ENCODE data around the gene DENND4A. TPM values are rescaled to one million over a fixed set of nuclear protein-coding genes. Genes with fewer than 3 reads are reported as not detected.
"Not testable (repeated sequence)": the region's sequence is repeated elsewhere in the genome, so short reads cannot be mapped to it uniquely, and the experiment has no call there.

The DENND4A gene
- total RNA-seq, 1 experiment from 2014 or later: 14.4 TPM

- H3K27ac ChIP-seq (ENCODE audit: low read length); H3K4me1 ChIP-seq (ENCODE audit: control insufficient read depth, insufficient read depth, low read length); ATAC-seq; CTCF ChIA-PET; in situ Hi-C loops (cut with HindIII; ENCODE audit: low pct_unique_long_range_greater_than_20kb, low sequenced_read_pairs); intact Hi-C loops (cut with micrococcal nuclease; ENCODE audit: unreplicated experiment); BruUV-seq (replicated peaks); H3K4me3 ChIP-seq (ENCODE audit: low read depth in 2 of 2, low read length in 2 of 2); H3K27me3 ChIP-seq (ENCODE audit: control insufficient read depth, insufficient read depth, low read length); H3K36me3 ChIP-seq (ENCODE audit: control insufficient read depth, insufficient read depth, low read length); H3K9me3 ChIP-seq (ENCODE audit: control insufficient read depth, insufficient read depth, low read depth, low read length); DNase-seq (ENCODE audit: low read depth, low spot score): not testable (repeated sequence)
- POLR2A ChIA-PET: interaction anchor here (0.5 kb wide), 1 partner anchor 45 kb away, joined by 6 read pairs; no protein-coding TSS in a partner anchor
These were observed 22.2 kb upstream of the DENND4A start for GRCh38 chr15:65814271-65814670.

- H3K9me3 ChIP-seq (ENCODE audit: control insufficient read depth, insufficient read depth, low read depth, low read length): no peaks in the 10 kb centered on the region
- ATAC-seq (no peak), DNase-seq (ENCODE audit: low read depth, low spot score) (no peak)
- TF ChIP-seq SIN3A (IDR thresholded peaks at IDR 0.05; ENCODE audit: borderline replicate concordance, insufficient read depth, low read depth, low read length) (no peak), POLR2AphosphoS5 (IDR thresholded peaks at IDR 0.05; ENCODE audit: low read depth, low read length) (no peak), CTCF (IDR thresholded peaks at IDR 0.05) (no peak)
- no peaks in the 10 kb centered on the region for H3K27me3 ChIP-seq (ENCODE audit: control insufficient read depth, insufficient read depth, low read length)
- in situ Hi-C loops (cut with HindIII; ENCODE audit: low pct_unique_long_range_greater_than_20kb, low sequenced_read_pairs) (no loop called here), intact Hi-C loops (cut with micrococcal nuclease; ENCODE audit: unreplicated experiment) (no loop called here)
- H3K27ac ChIP-seq (ENCODE audit: low read length): no peak overlapping the region
- CTCF ChIA-PET: interaction anchor here (0.6 to 0.7 kb wide), 2 partner anchors 10 to 20 kb away, joined by 3 to 5 read pairs; no protein-coding TSS in a partner anchor
- H3K36me3 ChIP-seq (ENCODE audit: control insufficient read depth, insufficient read depth, low read length): no peaks in the 10 kb centered on the region
- POLR2A ChIA-PET: interaction anchor here (0.6 kb wide), 2 partner anchors 16 to 105 kb away, joined by 3 to 6 read pairs; no protein-coding TSS in a partner anchor
- H3K4me3 ChIP-seq (ENCODE audit: low read depth in 2 of 2, low read length in 2 of 2): no peak overlapping the region
- no TSS peak for BruUV-seq (replicated peaks)
- no peaks in the 10 kb centered on the region for H3K4me1 ChIP-seq (ENCODE audit: control insufficient read depth, insufficient read depth, low read length)
These were observed 20.8 kb upstream of the DENND4A start for GRCh38 chr15:65812916-65813315.

GRCh38 chr15:65812467-65812866 lies 20.4 kb upstream of the DENND4A start:
- ChIA-PET CTCF (interaction anchor here (0.6 to 0.7 kb wide), 2 partner anchors 11 to 20 kb away, joined by 3 to 5 read pairs; no protein-coding TSS in a partner anchor), POLR2A (interaction anchor here (0.6 kb wide), 1 partner anchor 17 kb away, joined by 6 read pairs; no protein-coding TSS in a partner anchor)
- intact Hi-C loops (cut with micrococcal nuclease; ENCODE audit: unreplicated experiment) (no loop called here), in situ Hi-C loops (cut with HindIII; ENCODE audit: low pct_unique_long_range_greater_than_20kb, low sequenced_read_pairs) (no loop called here)
- H3K9me3 ChIP-seq (ENCODE audit: control insufficient read depth, insufficient read depth, low read depth, low read length): no peaks in the 10 kb centered on the region
- TF ChIP-seq CTCF (IDR thresholded peaks at IDR 0.05) (no peak), TCF7L2 (IDR thresholded peaks at IDR 0.05; ENCODE audit: low read depth, low read length) (no peak)
- no peaks in the 10 kb centered on the region for H3K36me3 ChIP-seq (ENCODE audit: control insufficient read depth, insufficient read depth, low read length)
- DNase-seq (ENCODE audit: low read depth, low spot score): no peak
- no peak for ATAC-seq
- H3K27me3 ChIP-seq (ENCODE audit: control insufficient read depth, insufficient read depth, low read length): no peaks in the 10 kb centered on the region
- no peak overlapping the region for H3K4me3 ChIP-seq (ENCODE audit: low read depth in 2 of 2, low read length in 2 of 2)
- no peaks in the 10 kb centered on the region for H3K4me1 ChIP-seq (ENCODE audit: control insufficient read depth, insufficient read depth, low read length)
- no peak overlapping the region for H3K27ac ChIP-seq (ENCODE audit: low read length)
- no TSS peak for BruUV-seq (replicated peaks)

GRCh38 chr15:65811835-65812234 lies 19.7 kb upstream of the DENND4A start:
- no peak for ATAC-seq
- DNase-seq (ENCODE audit: low read depth, low spot score): no peak
- Histone ChIP-seq H3K36me3 (ENCODE audit: control insufficient read depth, insufficient read depth, low read length) (no peaks in the 10 kb centered on the region), H3K4me3 (ENCODE audit: low read depth in 2 of 2, low read length in 2 of 2) (no peak overlapping the region), H3K4me1 (ENCODE audit: control insufficient read depth, insufficient read depth, low read length) (no peaks in the 10 kb centered on the region), H3K9me3 (ENCODE audit: control insufficient read depth, insufficient read depth, low read depth, low read length) (no peaks in the 10 kb centered on the region), H3K27me3 (ENCODE audit: control insufficient read depth, insufficient read depth, low read length) (no peaks in the 10 kb centered on the region), H3K27ac (ENCODE audit: low read length) (no peak overlapping the region)
- POLR2A ChIA-PET: no interaction called here
- TF ChIP-seq TCF7L2 (IDR thresholded peaks at IDR 0.05; ENCODE audit: low read depth, low read length): no peak
- in situ Hi-C loops (cut with HindIII; ENCODE audit: low pct_unique_long_range_greater_than_20kb, low sequenced_read_pairs) (no loop called here), intact Hi-C loops (cut with micrococcal nuclease; ENCODE audit: unreplicated experiment) (no loop called here)
- CTCF ChIA-PET: no interaction called here
- no TSS peak for BruUV-seq (replicated peaks)

- H3K9me3 ChIP-seq (ENCODE audit: control insufficient read depth, insufficient read depth, low read depth, low read length); H3K27ac ChIP-seq (ENCODE audit: low read length); BruUV-seq (replicated peaks); ATAC-seq; DNase-seq (ENCODE audit: low read depth, low spot score); H3K36me3 ChIP-seq (ENCODE audit: control insufficient read depth, insufficient read depth, low read length); in situ Hi-C loops (cut with HindIII; ENCODE audit: low pct_unique_long_range_greater_than_20kb, low sequenced_read_pairs); intact Hi-C loops (cut with micrococcal nuclease; ENCODE audit: unreplicated experiment); H3K4me3 ChIP-seq (ENCODE audit: low read depth in 2 of 2, low read length in 2 of 2); CTCF ChIA-PET; H3K4me1 ChIP-seq (ENCODE audit: control insufficient read depth, insufficient read depth, low read length); H3K27me3 ChIP-seq (ENCODE audit: control insufficient read depth, insufficient read depth, low read length): not testable (repeated sequence)
- POLR2A ChIA-PET: interaction anchor here (0.6 kb wide), 1 partner anchor 533 kb away, joined by 5 read pairs; no protein-coding TSS in a partner anchor
These were observed 19.1 kb upstream of the DENND4A start for GRCh38 chr15:65811011-65811733.

Data from Panc1 (cell line).